ENCODE data around the gene DNAJC5.

DNAJC5 gene

DNA sequence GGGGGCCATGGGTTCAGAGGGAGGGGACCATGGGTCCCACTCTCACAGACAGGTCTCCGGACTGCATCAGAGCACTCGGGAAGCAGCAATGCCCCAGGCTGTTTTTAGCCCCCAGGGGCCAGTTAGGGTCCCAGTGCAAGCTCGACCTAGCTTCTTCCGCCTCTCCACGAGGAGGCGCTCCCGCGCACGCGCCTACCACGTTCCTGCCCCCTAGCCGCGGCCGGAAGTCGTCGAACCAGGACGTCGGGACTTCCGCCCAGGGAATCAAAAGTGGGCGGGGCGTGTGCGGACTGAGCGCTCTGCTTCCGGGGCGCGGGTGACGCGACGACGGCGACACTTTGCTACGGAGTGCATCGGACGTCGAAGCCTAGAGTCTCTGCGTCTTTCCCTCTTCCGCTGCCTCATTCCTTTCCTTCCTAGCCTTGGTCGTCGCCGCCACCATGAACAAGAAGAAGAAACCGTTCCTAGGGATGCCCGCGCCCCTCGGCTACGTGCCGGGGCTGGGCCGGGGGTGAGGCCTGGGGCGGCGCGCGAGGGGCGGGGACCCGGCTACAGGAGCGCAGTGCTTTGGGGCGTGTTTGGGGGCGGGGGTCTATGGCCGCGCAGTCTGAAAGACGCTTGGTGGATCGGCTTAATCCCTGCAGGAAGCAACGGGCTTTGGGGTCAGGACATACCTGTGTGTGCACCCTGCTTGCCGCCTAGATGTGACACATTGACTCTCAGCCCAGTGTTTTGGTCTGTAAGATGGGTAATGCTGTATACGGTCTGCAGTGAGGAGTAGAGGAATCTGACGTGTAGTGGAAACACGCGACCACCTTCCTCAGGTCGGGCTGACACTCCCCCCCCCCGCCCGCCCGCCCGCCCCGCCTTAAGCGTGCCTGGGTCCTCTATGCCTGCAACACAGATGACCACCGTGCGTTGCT lies 86.1 kb downstream of the DNAJC5 start, which contains the start of gene PRPF6:
Gene PRPF6 (plus strand): TSS at position 327 of the 923 bp plus-strand sequence. CDS start 114 bp downstream, at position 441.
- TF ChIP-seq, protein P1, sequence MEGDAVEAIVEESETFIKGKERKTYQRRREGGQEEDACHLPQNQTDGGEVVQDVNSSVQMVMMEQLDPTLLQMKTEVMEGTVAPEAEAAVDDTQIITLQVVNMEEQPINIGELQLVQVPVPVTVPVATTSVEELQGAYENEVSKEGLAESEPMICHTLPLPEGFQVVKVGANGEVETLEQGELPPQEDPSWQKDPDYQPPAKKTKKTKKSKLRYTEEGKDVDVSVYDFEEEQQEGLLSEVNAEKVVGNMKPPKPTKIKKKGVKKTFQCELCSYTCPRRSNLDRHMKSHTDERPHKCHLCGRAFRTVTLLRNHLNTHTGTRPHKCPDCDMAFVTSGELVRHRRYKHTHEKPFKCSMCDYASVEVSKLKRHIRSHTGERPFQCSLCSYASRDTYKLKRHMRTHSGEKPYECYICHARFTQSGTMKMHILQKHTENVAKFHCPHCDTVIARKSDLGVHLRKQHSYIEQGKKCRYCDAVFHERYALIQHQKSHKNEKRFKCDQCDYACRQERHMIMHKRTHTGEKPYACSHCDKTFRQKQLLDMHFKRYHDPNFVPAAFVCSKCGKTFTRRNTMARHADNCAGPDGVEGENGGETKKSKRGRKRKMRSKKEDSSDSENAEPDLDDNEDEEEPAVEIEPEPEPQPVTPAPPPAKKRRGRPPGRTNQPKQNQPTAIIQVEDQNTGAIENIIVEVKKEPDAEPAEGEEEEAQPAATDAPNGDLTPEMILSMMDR (IDR thresholded peaks at IDR 0.05), result peak; percentile 89

- TF ChIP-seq, protein P1 (IDR thresholded peaks at IDR 0.05), result no peak
These were observed 88.0 kb downstream of the DNAJC5 start for GRCh38 chr20:63982937-63983336.

All from LNCAP (cell line).